Tongue (tissue), 2 donors: ENCODE results near the gene SPAG17. TPM values are rescaled to one million over a fixed set of nuclear protein-coding genes. Genes with fewer than 3 reads are reported as not detected.

Experiments
- DNase-seq: peaks from one replicate; pipeline ENCODE4 v3.0.0-alpha.2; 2015
- total RNA-seq: library from RNA; depleted of rRNA; stranded (reverse); fragments of >200 nt; gene quantifications from one replicate; pipeline ENCODE4 v1.2.3, GENCODE V29; 2014

Gene SPAG17
- total RNA-seq, 1 donor from 2014 or later, result 1.1 TPM

GRCh38 chr1:118160806-118161205 is 24.2 kb downstream of the SPAG17 start:
- no peak for DNase-seq

DNA sequence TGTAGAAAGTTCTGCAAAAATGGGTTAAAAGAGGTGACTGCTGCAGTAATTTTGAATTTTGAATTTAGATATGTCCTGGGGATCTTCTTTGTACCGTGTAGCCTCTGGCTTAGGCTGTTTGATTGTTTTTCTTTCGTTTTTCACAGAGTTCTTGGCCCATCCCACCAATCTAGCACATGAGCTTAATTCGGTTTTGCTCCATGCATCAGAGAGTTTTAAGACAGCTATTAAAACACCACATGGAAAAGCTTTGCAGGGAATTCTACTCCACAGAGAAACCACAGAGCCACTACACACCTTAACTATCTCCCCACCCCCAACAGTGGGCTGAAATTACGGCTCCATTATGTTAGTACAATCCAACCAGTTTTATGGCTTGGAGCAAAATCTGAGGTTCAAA is 25.5 kb downstream of the SPAG17 start:
- no peak for DNase-seq

GRCh38 chr1:118158924-118159323 is 26.1 kb downstream of the SPAG17 start:
- DNase-seq, result no peak

GRCh38 chr1:118157506-118157905 is 27.5 kb downstream of the SPAG17 start:
- DNase-seq, result no peak

GRCh38 chr1:118155106-118155505 is 29.9 kb downstream of the SPAG17 start:
- DNase-seq, result no peak

DNA sequence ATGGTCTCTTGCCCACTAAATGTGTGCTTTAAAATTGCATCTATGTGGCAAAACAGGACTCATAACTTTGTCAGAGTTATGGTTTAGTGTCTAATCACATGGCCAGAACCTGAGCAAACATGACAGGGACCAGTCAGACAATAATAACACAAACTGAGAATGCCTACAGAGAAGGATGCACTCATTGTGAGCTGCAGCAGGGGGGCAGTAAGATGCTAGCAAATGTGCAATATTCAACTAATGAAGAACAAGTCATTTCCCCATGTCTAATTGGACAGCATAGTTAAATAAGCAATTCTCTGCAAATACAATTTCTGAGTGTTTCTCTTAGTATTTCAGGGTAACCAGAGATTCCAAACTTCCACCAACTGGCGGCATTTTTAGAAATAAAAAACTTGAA is 30.8 kb downstream of the SPAG17 start:
- DNase-seq, result peak; percentile 65

- DNase-seq, result peak; percentile 90
Measured at GRCh38 chr1:118151312-118151937, 33.6 kb downstream of the SPAG17 start.

- no peak for DNase-seq
Measured at GRCh38 chr1:118149799-118150198, 35.2 kb downstream of the SPAG17 start.

- no peak for DNase-seq
Measured at GRCh38 chr1:118148034-118148433, 37.0 kb downstream of the SPAG17 start.

GRCh38 chr1:118147522-118147921 is 37.5 kb downstream of the SPAG17 start:
- DNase-seq, result peak; percentile 49

- no peak for DNase-seq
Measured at GRCh38 chr1:118145721-118146120, 39.3 kb downstream of the SPAG17 start.

DNA sequence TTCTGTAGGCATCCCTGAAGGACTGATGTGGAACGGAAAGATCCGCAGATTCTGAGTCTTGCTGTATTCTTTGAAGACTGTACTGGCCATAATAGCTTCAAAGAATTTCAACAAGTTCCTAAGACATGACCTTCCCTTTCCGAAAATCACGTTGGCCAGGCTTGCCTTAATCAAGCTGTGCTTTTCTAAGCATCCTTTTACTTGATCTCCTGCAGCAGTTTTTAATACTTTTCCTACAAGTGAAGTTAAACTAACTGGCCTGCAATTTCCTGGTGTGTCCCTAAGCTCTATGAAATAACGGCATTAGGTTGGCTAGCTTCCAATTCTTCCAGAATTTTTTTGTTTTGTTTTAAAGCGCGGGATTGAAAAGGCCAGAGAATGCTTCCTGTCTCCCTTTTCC is 40.3 kb downstream of the SPAG17 start:
- peak; percentile 69 for DNase-seq

DNA sequence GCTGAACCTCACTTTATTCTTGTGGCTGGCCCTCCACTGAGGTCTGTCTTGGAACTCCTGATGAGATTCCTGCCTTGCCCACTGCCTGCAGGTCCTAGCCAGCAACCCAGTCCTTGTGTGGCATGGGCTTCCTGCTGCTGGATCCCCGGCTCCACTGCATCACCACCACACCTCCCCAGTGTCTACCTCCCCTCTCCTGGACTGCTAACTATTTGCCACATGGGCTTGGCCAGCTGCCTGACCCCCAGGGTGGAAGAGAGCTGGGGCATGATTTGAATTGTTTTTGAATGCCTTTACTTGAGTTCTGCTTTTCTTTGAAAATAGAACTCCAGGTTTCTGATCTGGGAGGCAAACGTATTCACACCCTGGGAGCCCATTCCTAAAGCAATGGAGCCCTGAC is 41.2 kb downstream of the SPAG17 start:
- DNase-seq, result no peak

DNA sequence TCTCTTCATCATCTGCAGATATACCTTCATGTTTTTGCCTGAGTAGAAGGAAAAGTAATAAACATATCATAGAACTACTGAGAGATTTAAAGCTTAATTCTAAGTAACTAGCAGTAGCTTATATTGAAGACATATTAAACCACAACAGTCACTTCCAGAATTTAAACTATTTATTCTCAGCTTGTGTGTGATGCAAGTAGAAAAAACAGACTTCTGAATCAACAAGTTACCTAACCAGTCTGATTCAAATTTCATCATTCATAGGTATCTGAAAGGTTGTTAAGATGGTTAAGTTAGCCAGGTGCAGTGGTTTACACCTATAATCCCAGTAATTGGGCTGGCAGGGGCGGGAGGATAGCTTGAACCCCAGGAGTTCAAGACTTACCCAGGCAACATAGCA is 41.9 kb downstream of the SPAG17 start:
- no peak for DNase-seq

DNA sequence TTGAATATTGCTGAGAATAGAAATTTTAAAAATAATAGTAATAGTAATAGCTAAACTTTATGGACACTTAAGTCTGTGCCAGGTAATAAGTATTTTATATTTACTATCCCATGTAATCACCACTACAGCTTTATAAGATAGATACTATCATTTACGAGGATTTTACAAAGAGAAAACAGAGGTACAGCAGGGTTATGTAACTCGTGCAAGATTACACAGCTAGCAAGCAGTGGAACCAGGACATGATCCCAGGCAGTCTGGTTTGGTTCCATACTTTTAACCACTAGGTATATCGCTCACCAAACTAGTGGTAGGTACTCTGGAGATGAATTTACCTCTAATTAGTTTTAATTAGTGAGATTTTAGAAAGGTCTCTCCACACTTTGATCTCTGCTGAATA is 42.5 kb downstream of the SPAG17 start:
- DNase-seq, result no peak

- no peak for DNase-seq
Measured at GRCh38 chr1:118137900-118138299, 47.1 kb downstream of the SPAG17 start.

DNA sequence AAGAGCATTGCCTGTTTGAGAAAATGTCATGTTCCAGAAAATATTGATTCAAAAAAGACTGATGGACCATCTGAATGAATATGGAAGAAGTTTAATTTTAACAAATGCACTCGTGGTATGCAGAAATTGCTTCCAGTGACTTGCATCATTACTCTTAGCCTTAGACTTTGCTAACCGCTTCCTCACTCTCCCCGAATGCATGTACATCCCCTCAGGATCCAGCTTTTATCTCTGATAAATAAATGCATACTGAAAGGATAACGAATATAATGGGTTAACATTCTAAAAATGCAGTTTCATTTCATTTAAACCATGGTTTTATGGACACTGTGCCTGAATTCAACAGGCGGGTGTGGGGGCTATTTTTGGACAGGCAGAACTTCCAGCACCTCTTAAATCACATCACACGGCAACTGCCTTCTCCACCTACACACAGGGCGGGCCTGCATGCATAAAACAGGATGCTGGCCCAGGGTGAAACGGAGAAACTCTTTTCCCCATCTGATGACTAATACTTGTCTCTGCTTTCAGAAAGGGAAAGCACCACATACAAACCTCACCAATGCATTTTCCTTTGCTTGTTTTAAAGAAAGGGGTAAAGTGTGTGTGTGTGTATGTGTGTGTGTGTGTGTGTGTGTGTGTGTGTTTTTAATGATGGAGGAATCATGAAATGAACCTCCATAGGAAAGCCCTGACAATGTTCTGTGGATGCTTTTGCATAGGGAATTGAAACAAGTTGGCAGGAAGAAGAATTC is 48.7 kb downstream of the SPAG17 start:
- DNase-seq, result no peak

- DNase-seq, result no peak
Measured at GRCh38 chr1:118132000-118132399, 53.0 kb downstream of the SPAG17 start.

DNA sequence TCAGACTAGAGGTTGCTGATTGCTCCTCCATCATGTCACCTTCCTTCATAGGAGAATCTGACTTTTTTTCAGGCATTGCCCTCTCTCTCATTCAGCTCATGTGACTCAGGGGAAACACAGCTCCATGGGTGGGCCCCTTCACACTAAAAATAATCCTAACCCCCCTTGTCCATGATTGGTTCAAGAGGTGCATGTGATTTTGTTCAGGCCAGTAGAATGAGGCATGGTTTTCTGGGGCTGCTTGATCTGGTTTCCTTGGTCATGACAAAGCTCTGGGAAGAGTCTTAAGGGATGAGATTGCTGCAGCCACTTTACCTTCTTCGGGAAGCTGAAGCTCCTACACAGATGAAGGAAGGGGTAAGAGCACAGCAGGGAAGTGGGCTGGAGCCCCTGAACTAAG is 56.3 kb downstream of the SPAG17 start:
- no peak for DNase-seq

DNA sequence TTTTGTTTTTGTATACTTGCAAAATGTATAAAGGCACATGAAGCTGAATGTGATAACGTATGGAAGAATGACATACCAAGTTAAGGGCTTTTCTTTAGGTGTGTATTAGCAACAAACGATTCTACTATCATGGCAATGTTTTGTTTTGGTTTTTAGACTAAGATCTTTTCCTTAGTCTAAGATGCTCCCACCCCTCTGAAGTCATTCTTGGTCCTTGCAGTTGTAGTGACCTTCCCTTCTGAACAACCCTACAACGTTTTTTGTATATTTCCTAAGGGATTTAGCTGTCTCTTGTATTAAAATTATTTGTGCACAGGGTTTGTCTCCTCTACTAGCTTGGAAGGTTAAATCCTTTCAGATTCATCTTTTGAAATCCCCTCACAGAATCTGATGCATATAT is 61.0 kb downstream of the SPAG17 start:
- DNase-seq, result no peak

GRCh38 chr1:118123116-118123839 is 61.8 kb downstream of the SPAG17 start:
- peak; percentile 38 for DNase-seq

DNA sequence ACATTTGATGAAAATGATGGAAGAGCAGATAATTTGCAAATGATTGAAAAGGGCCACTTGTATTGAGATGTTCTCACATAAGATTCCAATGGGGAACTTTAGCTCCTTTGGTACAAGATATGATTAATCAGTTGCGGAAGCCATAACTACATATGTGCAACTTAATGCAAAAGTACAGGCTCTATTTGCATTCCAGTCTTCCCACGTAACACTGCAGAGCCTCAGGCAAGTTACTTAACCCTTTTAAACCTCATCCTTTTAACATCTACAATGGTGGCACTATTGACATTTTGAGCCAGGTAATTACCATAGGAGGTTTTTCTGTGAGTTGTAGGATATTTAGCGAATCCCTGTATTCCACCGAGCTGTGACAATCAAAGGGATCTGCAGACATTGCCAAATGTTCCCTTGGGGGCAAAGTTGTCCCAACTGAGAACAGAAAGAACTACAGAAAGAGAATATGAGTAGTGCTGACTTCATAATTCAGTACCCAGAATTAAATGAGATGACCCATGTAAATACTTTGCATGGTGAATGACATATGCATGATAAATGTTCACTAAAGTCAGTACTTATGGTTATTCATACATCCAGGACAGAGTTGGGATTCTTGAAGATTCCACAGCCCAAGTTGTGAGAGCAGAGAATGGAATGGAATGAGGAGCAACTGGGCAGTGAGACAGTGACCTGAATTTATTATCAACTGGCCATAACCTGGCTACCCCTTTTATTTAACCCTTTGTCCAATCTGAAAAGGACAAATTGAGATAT is 62.6 kb downstream of the SPAG17 start:
- DNase-seq, result no peak
